Renal cortex interstitium (tissue), 11 donors: ENCODE data around the gene GLDC. TPM values are rescaled to one million over a fixed set of nuclear protein-coding genes. Genes with fewer than 3 reads are reported as not detected.
"Not testable (repeated sequence)": the region's sequence is repeated elsewhere in the genome, so short reads cannot be mapped to it uniquely, and the experiment has no call there.

ENCODE experiments used
- DNase-seq, 11 donors: peaks; one replicate each; pipeline ENCODE4 v3.0.0-alpha.2; 2013; ENCODE audit warnings: low read depth in 9 of 11, low spot score in 4 of 11; ENCODE audit errors: extremely low read depth in 1 of 11
- polyA plus RNA-seq, 3 donors: library from polyadenylated mRNA; unstranded; fragments of 120-200 nt; gene quantifications; one replicate each; pipeline ENCODE4 v1.2.1, GENCODE V29; 2013; ENCODE audit not compliant: insufficient read length in 3 of 3

Gene GLDC
- polyA plus RNA-seq, 3 donors: 18.8 to 21.4 (median 19.0) TPM

- peak in 8 of 11 donors; percentile 24 to 62 (median 32) for DNase-seq
These were observed 12.9 kb downstream of the GLDC start for GRCh38 chr9:6632516-6633183.

GRCh38 chr9:6631207-6631512 lies 14.4 kb downstream of the GLDC start:
- no peak for DNase-seq

- DNase-seq: no peak
These were observed 14.9 kb downstream of the GLDC start for GRCh38 chr9:6630502-6631206.

GRCh38 chr9:6628704-6629103 lies 16.8 kb downstream of the GLDC start:
- DNase-seq: no peak

GRCh38 chr9:6625363-6625762 lies 20.2 kb downstream of the GLDC start:
- no peak for DNase-seq

GRCh38 chr9:6622784-6623183 lies 22.7 kb downstream of the GLDC start:
- not testable (repeated sequence) for DNase-seq

GRCh38 chr9:6620796-6621195 lies 24.7 kb downstream of the GLDC start:
- DNase-seq: no peak

- no peak for DNase-seq
These were observed 25.2 kb downstream of the GLDC start for GRCh38 chr9:6620353-6620752.

GRCh38 chr9:6619909-6620308 lies 25.6 kb downstream of the GLDC start:
- no peak for DNase-seq

GRCh38 chr9:6616951-6617602 lies 28.5 kb downstream of the GLDC start:
- no peak for DNase-seq

GRCh38 chr9:6614489-6614888 lies 31.0 kb downstream of the GLDC start:
- no peak for DNase-seq

GRCh38 chr9:6611865-6612264 lies 33.7 kb downstream of the GLDC start:
- DNase-seq: no peak

- no peak for DNase-seq
These were observed 35.5 kb downstream of the GLDC start for GRCh38 chr9:6610073-6610472.

- DNase-seq: no peak
These were observed 36.0 kb downstream of the GLDC start for GRCh38 chr9:6609497-6610016.

- no peak for DNase-seq
These were observed 40.3 kb downstream of the GLDC start for GRCh38 chr9:6605202-6605601.

GRCh38 chr9:6600426-6600825 lies 45.1 kb downstream of the GLDC start:
- DNase-seq: no peak

GRCh38 chr9:6600006-6600405 lies 45.5 kb downstream of the GLDC start:
- no peak for DNase-seq

GRCh38 chr9:6598249-6598725 lies 47.2 kb downstream of the GLDC start:
- no peak for DNase-seq

- no peak for DNase-seq
These were observed 52.7 kb downstream of the GLDC start for GRCh38 chr9:6592791-6593190.

GRCh38 chr9:6592231-6592630 lies 53.3 kb downstream of the GLDC start:
- no peak for DNase-seq
